Breast epithelium (tissue), 3 donors: ENCODE data around the gene TPST2.

Experiments used
- CTCF ChIP-seq, 3 donors: fragments of 450-650 bp; IDR thresholded peaks; one replicate each; pipeline ENCODE4 v1.5.1; 2016 to 2017; ENCODE audit warnings: antibody characterized with exemption in 3 of 3, mild to moderate bottlenecking in 3 of 3, moderate library complexity in 3 of 3
- POLR2A ChIP-seq: fragments of 450-650 bp; IDR thresholded peaks from one replicate; pipeline ENCODE4 v1.6.1; 2016; ENCODE audit warnings: antibody characterized with exemption, mild to moderate bottlenecking, moderate library complexity

- TF ChIP-seq CTCF (IDR thresholded peaks at IDR 0.05) (no peak), POLR2A (no peak)
These were observed 8.2 kb downstream of the TPST2 start for GRCh38 chr22:26581633-26582168.
